A204.1 (cell line): ENCODE data around the gene LMO7.

Source experiments
- FAIRE-seq: peaks from 2 replicates; lab custom pipeline; 2012; peaks lifted over from hg19 to GRCh38; lab: Jason Lieb, UNC

Gene LMO7

GRCh38 chr13:75635828-75636435, at the start of gene LMO7:
LMO7 (plus strand) TSS chr13:75636330; CDS start chr13:75636658, 328 bp downstream.
- no peak for FAIRE-seq

GRCh38 chr13:75587679-75588078, 48.5 kb upstream of the LMO7 start:
- FAIRE-seq = no peak

GRCh38 chr13:75596657-75597182, 39.4 kb upstream of the LMO7 start:
- no peak for FAIRE-seq

GRCh38 chr13:75600371-75600770, 35.8 kb upstream of the LMO7 start:
- FAIRE-seq = no peak

GRCh38 chr13:75603038-75603437, 33.1 kb upstream of the LMO7 start:
- no peak for FAIRE-seq

- FAIRE-seq = no peak
Observed at GRCh38 chr13:75607447-75607846, 28.7 kb upstream of the LMO7 start.

GRCh38 chr13:75610466-75610865, 25.7 kb upstream of the LMO7 start:
- FAIRE-seq = peak; percentile 9

GRCh38 chr13:75612354-75612753, 23.8 kb upstream of the LMO7 start:
- no peak for FAIRE-seq

- FAIRE-seq = no peak
Observed at GRCh38 chr13:75617230-75617629, 18.9 kb upstream of the LMO7 start.

GRCh38 chr13:75618308-75618707, 17.8 kb upstream of the LMO7 start:
- no peak for FAIRE-seq

GRCh38 chr13:75620020-75620419, 16.1 kb upstream of the LMO7 start:
- no peak for FAIRE-seq

- FAIRE-seq = no peak
Observed at GRCh38 chr13:75621147-75621546, 15.0 kb upstream of the LMO7 start.

GRCh38 chr13:75628801-75629200, 7.3 kb upstream of the LMO7 start:
- no peak for FAIRE-seq

- FAIRE-seq = no peak
Observed at GRCh38 chr13:75633285-75633684, 2.8 kb upstream of the LMO7 start.

- no peak for FAIRE-seq
Observed at GRCh38 chr13:75635101-75635827, 866 bp upstream of the LMO7 start.

- FAIRE-seq = no peak
Observed at GRCh38 chr13:75636436-75637180, 478 bp downstream of the LMO7 start.

- FAIRE-seq = no peak
Observed at GRCh38 chr13:75637181-75637750, 1.1 kb downstream of the LMO7 start.

GRCh38 chr13:75639454-75639853, 3.3 kb downstream of the LMO7 start:
- FAIRE-seq = no peak

- no peak for FAIRE-seq
Observed at GRCh38 chr13:75641026-75641425, 4.9 kb downstream of the LMO7 start.

- no peak for FAIRE-seq
Observed at GRCh38 chr13:75643182-75643581, 7.1 kb downstream of the LMO7 start.

GRCh38 chr13:75643693-75644092, 7.6 kb downstream of the LMO7 start:
- FAIRE-seq = no peak

- no peak for FAIRE-seq
Observed at GRCh38 chr13:75645141-75645540, 9.0 kb downstream of the LMO7 start.
